Stimulated activated CD4-positive, alpha-beta T cell treated with anti-CD3 and anti-CD28 coated beads, Interleukin-1b, Interleukin-23, amount 100 ng/mL, for 4 hours (primary cell): Measurements from ENCODE around the gene HSPA12A.

Experiments used
- DNase-seq, 2 donors: peaks; one replicate each; pipeline ENCODE4 v3.0.0-alpha.2; 2020; ENCODE audit warnings: low read depth in 2 of 2

Gene HSPA12A, protein sequence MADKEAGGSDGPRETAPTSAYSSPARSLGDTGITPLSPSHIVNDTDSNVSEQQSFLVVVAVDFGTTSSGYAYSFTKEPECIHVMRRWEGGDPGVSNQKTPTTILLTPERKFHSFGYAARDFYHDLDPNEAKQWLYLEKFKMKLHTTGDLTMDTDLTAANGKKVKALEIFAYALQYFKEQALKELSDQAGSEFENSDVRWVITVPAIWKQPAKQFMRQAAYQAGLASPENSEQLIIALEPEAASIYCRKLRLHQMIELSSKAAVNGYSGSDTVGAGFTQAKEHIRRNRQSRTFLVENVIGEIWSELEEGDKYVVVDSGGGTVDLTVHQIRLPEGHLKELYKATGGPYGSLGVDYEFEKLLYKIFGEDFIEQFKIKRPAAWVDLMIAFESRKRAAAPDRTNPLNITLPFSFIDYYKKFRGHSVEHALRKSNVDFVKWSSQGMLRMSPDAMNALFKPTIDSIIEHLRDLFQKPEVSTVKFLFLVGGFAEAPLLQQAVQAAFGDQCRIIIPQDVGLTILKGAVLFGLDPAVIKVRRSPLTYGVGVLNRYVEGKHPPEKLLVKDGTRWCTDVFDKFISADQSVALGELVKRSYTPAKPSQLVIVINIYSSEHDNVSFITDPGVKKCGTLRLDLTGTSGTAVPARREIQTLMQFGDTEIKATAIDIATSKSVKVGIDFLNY

DNA sequence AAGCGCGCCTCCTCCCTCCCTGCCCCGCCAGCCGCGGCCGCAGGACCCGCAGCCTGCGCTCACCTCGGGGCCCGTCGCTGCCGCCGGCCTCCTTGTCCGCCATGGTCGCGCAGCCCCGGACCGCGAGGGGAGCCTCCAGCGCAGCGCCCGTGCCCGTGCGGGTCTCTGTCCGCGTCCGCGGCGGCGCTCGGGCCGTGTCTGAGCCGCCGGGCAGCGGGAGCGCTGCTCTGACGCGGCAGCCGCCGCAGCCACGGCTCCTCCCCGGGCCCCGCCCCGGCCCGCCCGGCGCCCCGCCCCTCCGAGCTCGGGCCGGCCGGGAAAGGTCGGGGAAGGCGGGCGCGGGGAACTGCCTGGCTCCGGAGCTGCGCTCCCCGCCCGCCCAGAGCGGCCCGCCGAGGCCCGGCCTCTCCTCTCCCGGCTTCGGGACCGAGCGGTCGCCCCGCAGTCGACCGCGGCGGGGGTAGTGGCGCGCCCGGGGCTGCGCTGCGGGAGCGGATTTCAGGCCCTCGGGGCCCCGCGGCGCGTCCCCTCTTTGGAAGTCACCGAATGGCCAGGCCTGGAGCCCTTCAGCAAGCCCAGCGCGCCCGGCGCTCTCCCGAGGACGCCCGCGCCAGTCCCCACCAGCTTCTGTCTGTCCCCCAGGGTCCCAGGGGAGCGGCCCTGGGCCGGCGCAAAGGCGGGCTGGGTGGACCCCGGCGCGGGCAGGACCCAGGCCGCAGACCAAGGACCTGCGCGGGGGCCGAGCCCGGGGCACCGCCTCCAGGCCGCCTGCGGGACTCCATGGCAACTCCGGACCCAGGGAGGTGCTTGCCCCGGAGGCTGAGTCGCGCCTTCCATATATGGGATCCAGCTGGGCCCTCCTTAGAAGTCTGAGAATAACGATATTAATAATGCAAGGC lies at the start of gene HSPA12A:
HSPA12A (minus strand) TSS at position 200 of the 899 bp plus-strand sequence; CDS start at position 103, 97 bp downstream.
- peak; percentile 38 to 62 for DNase-seq

DNA sequence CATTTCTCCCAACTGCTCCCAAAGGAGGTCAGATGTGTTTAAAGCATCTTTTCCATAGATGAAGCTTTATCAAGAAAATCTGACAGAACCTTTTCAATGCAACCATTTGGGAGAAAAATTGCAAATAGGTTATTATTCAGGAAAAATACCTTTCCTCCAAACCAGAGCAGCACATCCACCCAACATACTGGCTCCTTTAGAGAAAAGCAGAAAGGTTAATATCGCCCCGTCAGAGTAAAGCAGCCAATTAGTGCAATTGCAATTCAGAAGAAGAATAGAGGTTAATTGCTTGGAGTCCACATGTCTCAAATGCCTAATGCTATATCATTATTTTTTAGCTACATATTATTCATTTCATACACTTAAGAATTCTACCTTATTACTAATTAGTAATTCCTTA lies 48.9 kb upstream of the HSPA12A start:
- DNase-seq = no peak

DNA sequence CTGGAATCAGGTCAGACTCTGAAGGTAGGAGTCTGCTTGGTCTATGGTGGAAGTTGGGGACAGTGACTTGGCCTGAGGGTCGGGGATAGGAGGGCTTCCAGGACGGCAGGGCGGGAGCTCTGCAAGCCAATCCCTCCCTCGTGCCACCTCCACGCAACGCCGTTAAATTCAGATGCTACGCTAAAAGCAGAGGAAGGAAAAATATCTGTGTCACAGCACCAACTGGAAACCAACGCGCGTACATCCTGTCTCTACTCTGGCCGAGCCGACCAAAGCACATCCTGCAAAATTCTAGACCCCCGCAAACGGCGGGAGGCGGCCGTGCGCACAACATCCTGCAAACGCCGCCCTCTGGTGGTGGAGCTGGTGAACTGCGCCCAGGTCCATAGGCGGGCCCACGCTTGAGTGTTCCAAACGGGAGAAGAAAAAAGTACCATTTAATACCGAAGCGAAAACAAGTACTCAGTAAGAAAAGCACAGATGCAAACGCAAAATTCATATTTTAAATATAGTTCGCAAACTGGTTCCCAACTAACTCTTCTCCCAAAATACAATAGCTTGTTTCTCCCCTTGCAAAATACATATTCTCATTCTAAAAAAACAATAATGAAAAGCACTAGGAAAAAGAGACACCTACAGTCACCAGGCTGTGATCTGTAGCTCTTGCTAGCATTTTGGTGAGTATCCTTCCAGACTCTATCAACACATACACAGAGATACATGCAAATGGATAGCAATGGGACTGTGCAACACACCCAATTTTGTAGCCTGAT lies 45.7 kb upstream of the HSPA12A start:
- DNase-seq = peak; percentile 63 to 66

DNA sequence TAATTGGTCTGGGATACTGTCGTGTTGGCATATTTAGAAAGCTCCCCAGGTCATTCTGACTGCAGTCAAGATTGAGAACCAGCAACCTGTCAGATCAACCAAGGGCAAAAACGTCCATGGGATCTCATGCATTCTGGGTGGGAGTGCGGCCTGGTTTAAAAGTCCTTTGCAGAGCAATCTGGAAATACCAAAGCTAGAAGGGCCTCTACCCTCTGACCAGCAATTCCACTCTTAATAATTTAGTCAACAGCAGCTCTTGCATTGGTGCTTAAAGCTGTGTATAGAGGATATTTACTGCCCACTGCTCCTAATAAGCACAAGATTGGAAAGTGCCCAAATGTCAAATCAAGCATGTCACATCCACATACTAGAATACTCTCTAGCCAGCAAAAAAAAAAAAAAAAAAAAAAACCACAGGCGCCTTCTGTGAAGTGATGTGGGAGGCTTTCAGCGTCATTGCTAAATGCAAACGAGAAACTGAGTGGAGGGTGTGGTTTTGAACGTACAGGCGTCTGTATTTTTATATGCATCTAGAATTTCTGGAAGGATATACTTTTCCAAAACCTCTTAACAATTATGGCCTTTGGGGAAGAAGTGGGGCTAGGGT lies 44.8 kb upstream of the HSPA12A start:
- DNase-seq = no peak

DNA sequence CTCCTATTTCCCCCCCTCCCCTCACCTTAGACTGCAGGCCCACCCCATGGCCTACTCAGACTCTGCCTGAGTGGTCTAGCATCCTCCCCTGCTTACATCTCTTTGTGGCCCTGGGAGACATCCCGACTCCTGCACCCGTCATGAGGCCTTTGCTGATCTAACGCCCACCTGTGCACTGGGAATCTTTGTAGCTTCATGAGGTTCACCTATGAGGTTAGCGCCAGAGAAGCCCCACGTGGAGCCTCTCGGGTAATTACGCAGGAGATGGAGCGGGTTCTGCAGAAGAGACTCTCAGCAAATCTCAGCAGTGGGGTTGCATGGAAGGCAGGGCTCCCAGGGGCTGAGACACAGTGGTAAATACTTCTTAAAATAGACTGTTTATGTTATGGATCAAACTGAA lies 43.5 kb upstream of the HSPA12A start:
- no peak for DNase-seq

DNA sequence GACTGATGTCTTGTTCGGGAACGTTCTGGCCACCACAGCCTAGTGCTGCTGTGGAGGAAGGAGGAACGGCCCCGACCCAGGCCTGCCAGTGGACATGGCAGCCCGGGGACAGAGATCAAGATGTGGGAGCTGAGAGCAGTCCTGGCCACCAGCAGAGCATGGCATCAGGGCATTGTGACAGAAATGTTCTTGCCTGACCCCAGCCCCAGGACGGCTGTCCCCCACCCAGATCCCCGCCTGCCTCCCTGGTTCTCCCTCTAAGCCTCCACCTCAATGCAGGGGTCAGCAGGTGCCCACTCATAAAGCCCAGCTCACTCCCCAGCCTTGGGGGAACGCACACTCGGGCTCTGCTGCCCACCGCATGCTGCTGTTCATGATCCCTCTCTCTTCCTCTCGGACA lies 42.9 kb upstream of the HSPA12A start:
- no peak for DNase-seq

DNA sequence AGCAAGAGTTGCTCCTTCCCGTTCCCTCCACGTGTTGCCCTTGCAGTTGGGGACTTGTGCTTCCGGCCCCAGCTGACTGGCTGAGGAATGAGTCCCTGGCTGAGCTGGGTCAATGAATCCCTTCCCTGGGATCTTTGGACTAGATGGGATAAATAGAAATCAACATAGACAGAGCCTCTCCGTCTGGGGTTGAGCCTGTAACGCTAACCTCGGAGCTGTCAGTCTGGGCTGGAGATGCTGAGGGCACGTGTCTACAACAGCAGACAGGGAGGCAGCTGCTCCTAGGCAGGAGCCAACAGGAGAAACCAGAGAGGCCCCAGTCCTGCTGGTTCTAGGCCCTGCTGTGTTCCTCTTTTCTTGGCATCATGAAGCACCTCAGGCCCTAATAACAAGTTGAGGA lies 42.3 kb upstream of the HSPA12A start:
- DNase-seq = no peak

DNA sequence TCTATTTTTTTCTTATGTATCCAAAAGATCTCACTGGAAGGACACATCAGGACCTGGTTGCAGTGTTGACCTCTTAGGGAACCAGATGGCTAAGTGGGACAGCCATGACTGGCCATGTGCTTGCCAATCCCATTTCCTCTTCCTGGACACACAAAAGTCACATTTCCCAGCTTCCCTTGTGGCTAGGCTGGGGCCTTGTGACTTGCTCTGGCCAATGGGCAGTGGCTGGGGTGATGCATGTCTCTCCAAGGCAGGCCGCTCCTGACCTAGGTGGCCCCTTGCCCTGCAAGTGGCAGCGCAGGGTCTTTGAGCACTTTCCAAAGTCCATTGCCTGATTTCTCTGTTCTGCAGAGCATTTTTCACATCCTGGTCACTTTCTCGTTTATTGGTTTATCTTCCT lies 41.7 kb upstream of the HSPA12A start:
- DNase-seq = no peak

DNA sequence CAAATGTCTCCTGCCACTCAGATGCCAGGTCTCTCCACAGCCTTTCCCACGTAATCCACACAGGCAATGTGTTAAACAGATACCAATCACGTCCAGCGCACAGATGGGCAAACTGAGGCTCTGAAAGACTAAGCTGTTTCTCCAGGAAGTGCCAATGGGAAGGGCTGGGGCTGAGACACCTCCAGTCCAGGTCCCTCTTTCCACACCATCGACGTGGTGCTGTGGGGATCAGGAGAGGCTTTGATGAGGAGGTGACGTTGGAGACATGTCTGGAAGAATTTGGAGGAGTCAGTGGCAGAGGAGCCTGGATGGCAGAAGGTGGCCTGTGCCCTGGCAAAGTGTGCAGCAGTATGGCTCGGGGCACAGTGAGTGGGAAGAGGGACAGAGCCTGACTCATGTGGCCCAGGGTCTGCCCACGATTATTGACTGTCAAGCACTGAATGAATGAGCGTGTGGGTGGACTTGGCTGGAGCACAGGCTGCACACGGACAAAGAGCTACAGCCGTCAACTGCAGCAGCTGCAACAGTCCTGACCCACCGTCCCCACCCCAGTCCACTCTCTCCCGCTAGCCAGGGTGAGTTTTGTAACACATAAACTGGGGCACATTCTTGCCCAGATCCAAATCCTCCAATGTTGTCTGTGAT lies 40.8 kb upstream of the HSPA12A start:
- no peak for DNase-seq

DNA sequence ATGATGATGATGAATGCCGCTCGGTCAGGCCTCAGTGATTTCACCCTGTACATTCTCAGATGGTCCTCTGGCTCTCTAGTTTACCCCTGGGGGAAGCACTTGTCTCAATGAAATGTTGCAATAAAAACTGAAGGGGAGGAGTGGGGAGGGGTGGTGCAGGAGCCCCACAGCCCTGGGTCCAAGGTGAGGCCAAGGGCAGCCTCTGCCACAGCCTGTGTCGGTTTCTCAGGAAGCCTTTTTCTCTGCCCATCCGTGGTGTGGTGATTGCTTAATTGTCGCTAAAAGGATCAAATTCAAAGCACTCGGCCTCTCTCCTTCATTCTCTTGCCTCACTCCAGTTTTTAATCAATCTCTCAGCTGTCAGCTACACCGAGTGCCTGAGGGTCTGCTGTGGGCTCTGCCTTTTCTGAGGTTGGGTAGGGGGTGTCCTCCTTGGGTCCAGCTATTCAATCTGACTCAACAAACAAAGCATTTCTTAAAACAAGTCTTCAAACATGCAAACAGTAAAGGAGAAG lies 39.1 kb upstream of the HSPA12A start:
- no peak for DNase-seq

DNA sequence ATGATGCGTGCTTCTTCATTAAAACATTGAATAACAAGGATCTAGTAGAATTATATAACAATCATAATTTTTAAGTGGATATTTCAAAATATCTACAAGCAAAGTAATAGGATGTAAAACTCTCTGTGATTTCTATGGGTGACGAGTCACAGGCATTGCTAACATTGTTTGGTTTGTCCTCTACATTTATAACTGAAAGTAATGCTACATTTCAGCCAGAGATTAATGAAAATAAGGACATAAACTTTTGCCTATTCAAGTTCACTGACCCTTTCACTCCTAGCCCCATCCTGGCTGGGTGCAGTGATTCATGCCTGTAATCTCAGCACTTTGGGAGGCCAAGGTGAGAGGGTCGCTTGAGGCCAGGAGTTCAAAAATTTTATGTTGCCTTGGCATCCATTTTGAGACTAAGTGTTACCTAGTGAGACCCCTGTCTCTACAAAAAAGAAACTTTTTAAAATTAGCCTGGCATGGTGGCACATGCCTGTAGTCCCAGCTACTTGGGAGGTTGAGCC lies 38.4 kb upstream of the HSPA12A start:
- DNase-seq = no peak

DNA sequence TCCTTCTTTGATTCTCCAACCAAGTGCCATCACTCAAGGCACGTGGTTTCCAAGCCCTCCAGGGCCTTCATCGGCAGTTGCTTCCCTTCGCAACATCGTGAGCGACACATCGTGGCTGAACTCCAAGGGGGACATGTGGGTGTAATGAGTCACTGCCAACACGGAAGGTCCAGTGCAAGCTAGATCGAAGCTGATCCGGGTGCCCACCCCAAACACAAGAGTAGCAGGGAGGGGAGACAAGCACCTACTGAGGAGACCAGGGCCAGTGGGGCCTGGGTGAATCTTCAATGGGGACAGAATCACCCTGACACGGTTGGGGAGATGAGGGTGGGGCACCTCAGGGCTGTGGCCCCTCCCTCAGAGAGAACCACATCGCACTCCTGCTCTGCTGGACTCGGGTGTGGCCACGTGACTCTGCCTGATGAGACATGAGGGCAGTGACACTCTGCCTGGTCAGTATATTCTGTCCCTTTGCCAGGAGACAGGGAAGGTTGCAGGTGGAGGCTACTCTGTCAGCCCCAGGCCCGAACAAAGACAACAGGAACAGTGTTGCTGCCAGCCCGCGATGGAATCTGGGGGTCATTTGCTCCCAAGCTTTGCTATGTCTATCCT lies 36.8 kb upstream of the HSPA12A start:
- DNase-seq = no peak

DNA sequence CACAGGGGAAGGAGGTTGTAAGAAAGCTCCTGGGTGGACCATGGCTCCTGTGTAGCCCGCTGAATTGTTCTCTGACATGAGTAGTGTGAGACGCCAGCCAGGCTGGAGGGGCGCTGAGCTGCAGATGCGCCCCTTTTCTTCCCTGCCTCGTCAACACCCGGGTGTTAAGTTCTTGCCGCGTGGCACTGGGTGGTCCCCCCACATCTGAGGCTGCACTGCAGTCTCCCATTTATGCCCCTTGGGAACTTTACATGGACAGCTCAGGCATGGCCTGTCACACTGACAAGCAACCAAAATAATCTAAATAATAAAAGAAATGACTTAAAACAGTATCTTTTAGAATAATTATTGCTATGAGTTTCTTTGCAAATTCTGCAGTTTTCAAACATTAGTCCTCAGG lies 34.6 kb upstream of the HSPA12A start:
- DNase-seq = no peak

DNA sequence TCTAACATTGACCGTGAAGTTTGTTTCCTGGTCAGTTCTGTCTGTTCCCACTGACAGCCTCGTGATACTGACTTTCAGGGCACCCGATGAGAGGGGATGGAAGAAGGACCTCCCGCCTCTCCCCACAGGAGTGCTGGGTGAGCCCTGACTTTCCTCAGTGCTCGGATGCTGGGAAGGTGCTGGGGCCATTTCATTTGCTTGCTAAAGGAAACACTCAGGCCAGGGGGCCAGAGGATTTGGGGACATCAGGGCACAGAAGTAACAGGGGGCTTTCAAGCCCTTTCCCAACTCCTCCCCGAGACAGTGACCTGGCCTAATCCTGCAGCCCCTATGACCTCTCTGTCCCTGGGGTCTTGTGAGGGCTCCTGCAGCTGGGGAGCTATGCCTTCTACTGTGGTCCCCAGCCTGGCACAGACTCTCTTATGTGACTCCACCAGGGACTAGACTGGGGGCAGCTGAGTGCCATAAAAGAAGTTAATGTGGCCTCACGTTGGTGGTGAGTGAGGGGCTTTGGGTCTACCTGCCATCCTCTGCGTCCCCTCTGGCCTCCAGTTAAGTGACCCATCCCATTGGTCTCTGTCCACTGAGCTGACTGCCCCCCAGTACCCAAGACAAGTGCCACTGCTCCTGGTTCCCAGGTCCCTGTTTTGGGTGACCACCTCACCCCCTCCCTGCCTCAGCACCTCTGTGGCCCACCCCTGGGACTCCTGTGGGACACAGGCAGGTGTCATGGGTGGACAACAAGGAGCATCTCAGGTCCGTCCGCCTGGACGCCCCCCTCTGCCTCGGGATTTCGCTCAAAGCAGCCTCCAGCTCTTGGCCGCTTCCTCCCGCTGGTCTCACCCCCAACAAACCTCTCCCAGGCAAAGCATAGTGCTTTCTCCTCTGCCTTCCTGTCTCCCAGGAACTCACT lies 33.4 kb upstream of the HSPA12A start:
- no peak for DNase-seq

DNA sequence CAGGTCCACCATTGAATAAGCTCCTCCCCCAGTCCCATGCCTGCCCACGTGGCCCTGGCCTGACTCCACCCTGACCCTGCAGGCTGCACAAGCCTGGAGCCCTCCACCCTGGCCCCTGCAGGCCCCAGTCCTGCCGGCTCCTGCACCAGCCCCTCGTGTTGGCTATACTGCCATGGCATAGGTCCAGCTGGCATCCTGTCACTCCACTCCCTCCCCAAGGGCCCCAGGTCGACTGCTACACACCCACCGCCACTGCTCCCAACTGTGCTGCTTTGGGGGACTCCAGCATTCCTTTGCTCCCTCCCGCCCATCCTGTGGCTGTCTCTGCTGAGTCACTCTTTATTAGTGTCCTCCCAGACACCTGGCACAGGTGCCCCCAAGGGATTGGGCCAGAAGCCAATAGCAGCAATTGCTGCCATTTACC lies 32.4 kb upstream of the HSPA12A start:
- DNase-seq = no peak

DNA sequence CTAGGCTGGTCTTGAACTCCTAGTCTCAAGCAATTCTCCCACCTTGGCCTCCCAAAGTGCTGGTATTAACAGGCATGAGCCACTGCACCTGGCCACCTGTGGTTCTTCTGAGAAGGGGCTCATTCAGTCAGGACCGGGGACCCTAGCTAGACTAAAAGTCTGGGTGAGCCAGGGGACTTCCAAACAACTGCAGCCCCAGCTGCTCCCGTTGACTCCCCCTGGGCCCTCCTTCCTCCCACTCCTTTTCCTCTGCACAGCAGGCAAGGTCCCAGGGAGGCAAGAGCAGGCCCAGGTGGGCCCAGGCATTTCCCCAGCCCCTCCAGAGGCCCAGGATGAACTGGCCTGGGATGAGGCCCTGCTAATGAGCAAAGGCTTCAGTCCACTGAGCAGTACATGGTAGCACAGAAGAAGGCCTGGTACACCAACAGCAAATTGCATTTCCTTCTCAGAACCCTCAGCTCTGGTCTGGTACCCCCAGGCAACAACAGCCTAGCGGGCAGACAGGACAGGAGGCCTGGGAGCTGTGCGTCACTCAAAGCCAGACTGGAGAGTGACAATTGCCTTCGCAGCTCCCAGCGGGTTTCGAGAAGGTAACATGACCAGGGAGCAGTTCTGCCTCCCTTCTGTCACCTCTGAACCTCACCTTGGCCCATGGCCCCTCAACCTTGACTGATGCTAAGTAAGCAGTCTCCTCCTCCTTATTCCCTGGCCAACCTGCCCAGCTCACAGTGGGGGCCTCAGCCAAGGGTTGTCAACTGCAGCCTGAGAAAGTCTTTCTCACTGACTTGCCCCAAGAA lies 30.7 kb upstream of the HSPA12A start:
- DNase-seq = no peak

DNA sequence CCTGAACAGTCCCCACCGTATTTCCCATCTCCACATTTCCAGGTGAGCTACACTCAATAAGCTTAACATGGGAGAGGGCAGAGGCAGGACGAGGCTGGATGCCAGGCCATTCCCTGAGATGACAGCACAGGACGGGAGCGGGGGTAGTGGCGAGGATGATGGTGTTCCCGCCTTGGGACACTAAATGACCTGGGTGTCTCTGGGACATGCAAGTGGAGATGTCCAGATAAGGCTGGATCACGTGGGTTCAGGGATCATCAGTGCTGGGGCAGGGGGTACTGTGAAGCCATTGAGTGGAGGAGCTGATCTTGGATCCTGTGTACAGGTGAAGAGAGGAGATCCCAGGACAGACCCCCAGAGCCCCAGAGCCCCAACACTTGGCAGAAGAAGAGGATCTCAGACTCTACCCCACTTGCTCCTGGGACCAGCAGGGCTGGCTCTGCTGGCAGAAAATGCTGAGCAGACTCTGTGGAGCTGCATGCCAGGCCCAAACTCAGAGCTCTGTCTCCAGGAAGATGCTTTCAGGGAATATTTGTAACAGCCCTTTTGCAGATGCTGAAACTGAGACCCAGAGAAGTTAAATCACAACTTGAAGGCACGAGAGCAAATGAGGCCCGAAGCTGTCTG lies 29.7 kb upstream of the HSPA12A start:
- DNase-seq = no peak
